Myocyte (in vitro differentiated cells): ENCODE results near the gene TIMP4. TPM values are rescaled to one million over a fixed set of nuclear protein-coding genes. Genes with fewer than 3 reads are reported as not detected.
A peak's percentile ranks its signal among the peaks of the same experiment; 100 is the strongest.

Experiments used
- DNase-seq: peaks from one replicate; pipeline ENCODE4 v3.0.0-alpha.2; 2012; ENCODE audit warnings: low read depth
- total RNA-seq: library from RNA; depleted of rRNA; stranded (reverse); fragments of >200 nt; gene quantifications from 2 replicates; pipeline ENCODE4 v1.2.3, GENCODE V29; 2014

Gene TIMP4
- total RNA-seq, 1 donor from 2014 or later = 0.62 TPM

- no peak for DNase-seq
Measured at GRCh38 chr3:12186046-12186445, 27.3 kb upstream of the TIMP4 start.

GRCh38 chr3:12185172-12185710 is 26.5 kb upstream of the TIMP4 start:
- no peak for DNase-seq

- no peak for DNase-seq
Measured at GRCh38 chr3:12184541-12184940, 25.8 kb upstream of the TIMP4 start.

- DNase-seq = no peak
Measured at GRCh38 chr3:12182687-12183441, 24.2 kb upstream of the TIMP4 start.

GRCh38 chr3:12181806-12182205 is 23.1 kb upstream of the TIMP4 start:
- no peak for DNase-seq

GRCh38 chr3:12181301-12181700 is 22.6 kb upstream of the TIMP4 start:
- no peak for DNase-seq

GRCh38 chr3:12180631-12181030 is 21.9 kb upstream of the TIMP4 start:
- no peak for DNase-seq

- peak; percentile 66 for DNase-seq
Measured at GRCh38 chr3:12180218-12180617, 21.5 kb upstream of the TIMP4 start.

- no peak for DNase-seq
Measured at GRCh38 chr3:12179441-12179840, 20.7 kb upstream of the TIMP4 start.

GRCh38 chr3:12178091-12178820 is 19.5 kb upstream of the TIMP4 start:
- no peak for DNase-seq

- DNase-seq = no peak
Measured at GRCh38 chr3:12177126-12177525, 18.4 kb upstream of the TIMP4 start.

- DNase-seq = peak; percentile 71
Measured at GRCh38 chr3:12175844-12176453, 17.2 kb upstream of the TIMP4 start.

GRCh38 chr3:12175137-12175593 is 16.5 kb upstream of the TIMP4 start:
- no peak for DNase-seq

GRCh38 chr3:12170207-12170606 is 11.5 kb upstream of the TIMP4 start:
- DNase-seq = peak; percentile 72

GRCh38 chr3:12165909-12166308 is 7.2 kb upstream of the TIMP4 start:
- no peak for DNase-seq

- DNase-seq = no peak
Measured at GRCh38 chr3:12159227-12159601, 502 bp upstream of the TIMP4 start.

GRCh38 chr3:12157026-12157425 is 1.7 kb downstream of the TIMP4 start:
- DNase-seq = no peak

- DNase-seq = peak; percentile 83
Measured at GRCh38 chr3:12155828-12156227, 2.9 kb downstream of the TIMP4 start.

- no peak for DNase-seq
Measured at GRCh38 chr3:12155264-12155663, 3.4 kb downstream of the TIMP4 start.

- no peak for DNase-seq
Measured at GRCh38 chr3:12154151-12154550, 4.6 kb downstream of the TIMP4 start.

GRCh38 chr3:12150112-12150511 is 8.6 kb downstream of the TIMP4 start:
- DNase-seq = no peak

GRCh38 chr3:12149029-12149428 is 9.7 kb downstream of the TIMP4 start:
- no peak for DNase-seq
